Loucy (cell line): ENCODE measurements around the gene SAMD4B.

Experiments
- CTCF ChIP-seq: fragments of 200-600 bp; sonication (generic); conservative IDR thresholded peaks from 2 replicates; pipeline ENCODE4 v1.5.1; 2014; ENCODE audit warnings: mild to moderate bottlenecking, antibody characterized with exemption, low read length
- EZH2phosphoT487 ChIP-seq: fragments of 200-600 bp; IDR thresholded peaks from 2 replicates; pipeline ENCODE4 v1.6.1; 2018; ENCODE audit warnings: antibody characterized with exemption, mild to moderate bottlenecking, moderate library complexity, borderline replicate concordance

GRCh38 chr19:39413272-39413910 is 71.2 kb downstream of the SAMD4B start:
- TF ChIP-seq CTCF (no peak), EZH2phosphoT487 (no peak)
